Loucy (cell line): Measurements from ENCODE around the gene AQP5.

ENCODE experiments used
- H2AFZ ChIP-seq: fragments of 200-600 bp; sonication (generic); 2 replicates; pipeline ENCODE4 v1.6.0; 2016; ENCODE audit warnings: antibody characterized with exemption, mild to moderate bottlenecking, low read length, moderate library complexity
- H3F3A ChIP-seq: fragments of 200-600 bp; 2 replicates; pipeline ENCODE4 v1.6.0; 2016; ENCODE audit warnings: antibody characterized with exemption, low read depth, mild to moderate bottlenecking
- H3K27me3 ChIP-seq: fragments of 200-600 bp; sonication (generic); 2 replicates; pipeline ENCODE4 v1.6.1; 2014; ENCODE audit warnings: low read length, mild to moderate bottlenecking; ENCODE audit not compliant: insufficient read depth, poor library complexity, severe bottlenecking
- H3K36me3 ChIP-seq: fragments of 200-600 bp; sonication (generic); 2 replicates; pipeline ENCODE4 v1.6.1; 2016; ENCODE audit warnings: low read length; ENCODE audit not compliant: insufficient read depth
- H3K4me1 ChIP-seq: fragments of 200-600 bp; sonication (generic); 2 replicates; pipeline ENCODE4 v1.5.1; 2014; ENCODE audit warnings: low read length, mild to moderate bottlenecking; ENCODE audit not compliant: insufficient read depth, poor library complexity, severe bottlenecking
- H3K4me2 ChIP-seq: fragments of 200-600 bp; sonication (generic); 2 replicates; pipeline ENCODE4 v1.6.0; 2014; ENCODE audit warnings: antibody characterized with exemption, low read length, low read depth, mild to moderate bottlenecking; ENCODE audit not compliant: poor library complexity, severe bottlenecking
- H3K4me3 ChIP-seq: fragments of 200-600 bp; sonication (generic); 2 replicates; pipeline ENCODE4 v1.5.1; 2014; ENCODE audit warnings: low read length, mild to moderate bottlenecking, mixed read lengths; ENCODE audit not compliant: poor library complexity, severe bottlenecking
- H3K79me2 ChIP-seq: fragments of 200-600 bp; sonication (generic); 2 replicates; pipeline ENCODE4 v1.6.1; 2014; ENCODE audit warnings: low read length; ENCODE audit not compliant: insufficient read depth
- H3K9ac ChIP-seq: fragments of 200-600 bp; sonication (generic); 2 replicates; pipeline ENCODE4 v1.6.0; 2014; ENCODE audit warnings: mild to moderate bottlenecking, low read depth, low read length, moderate library complexity; ENCODE audit not compliant: poor library complexity, severe bottlenecking
- H3K9me2 ChIP-seq: fragments of 200-600 bp; sonication (generic); replicated peaks from 2 replicates; pipeline ENCODE4 v1.6.1; 2016; ENCODE audit warnings: low read depth, low read length, mixed read lengths
- H3K9me3 ChIP-seq: fragments of 200-600 bp; sonication (generic); 2 replicates; pipeline ENCODE4 v1.6.1; 2014; ENCODE audit warnings: mild to moderate bottlenecking, antibody characterized with exemption, low read length, low read depth; ENCODE audit not compliant: insufficient read depth
- H4K20me1 ChIP-seq: fragments of 200-600 bp; sonication (generic); 2 replicates; pipeline ENCODE4 v1.6.0; 2014; ENCODE audit warnings: antibody characterized with exemption, low read length, mild to moderate bottlenecking; ENCODE audit not compliant: insufficient read depth, poor library complexity, severe bottlenecking
- EZH2phosphoT487 ChIP-seq: fragments of 200-600 bp; IDR thresholded peaks from 2 replicates; pipeline ENCODE4 v1.6.1; 2018; ENCODE audit warnings: antibody characterized with exemption, mild to moderate bottlenecking, moderate library complexity, borderline replicate concordance
- TF ChIP-seq, protein P1 (sequence below): fragments of 200-600 bp; sonication (generic); conservative IDR thresholded peaks from 2 replicates; pipeline ENCODE4 v1.5.1; 2014; ENCODE audit warnings: mild to moderate bottlenecking, antibody characterized with exemption, low read length

AQP5 gene

DNA sequence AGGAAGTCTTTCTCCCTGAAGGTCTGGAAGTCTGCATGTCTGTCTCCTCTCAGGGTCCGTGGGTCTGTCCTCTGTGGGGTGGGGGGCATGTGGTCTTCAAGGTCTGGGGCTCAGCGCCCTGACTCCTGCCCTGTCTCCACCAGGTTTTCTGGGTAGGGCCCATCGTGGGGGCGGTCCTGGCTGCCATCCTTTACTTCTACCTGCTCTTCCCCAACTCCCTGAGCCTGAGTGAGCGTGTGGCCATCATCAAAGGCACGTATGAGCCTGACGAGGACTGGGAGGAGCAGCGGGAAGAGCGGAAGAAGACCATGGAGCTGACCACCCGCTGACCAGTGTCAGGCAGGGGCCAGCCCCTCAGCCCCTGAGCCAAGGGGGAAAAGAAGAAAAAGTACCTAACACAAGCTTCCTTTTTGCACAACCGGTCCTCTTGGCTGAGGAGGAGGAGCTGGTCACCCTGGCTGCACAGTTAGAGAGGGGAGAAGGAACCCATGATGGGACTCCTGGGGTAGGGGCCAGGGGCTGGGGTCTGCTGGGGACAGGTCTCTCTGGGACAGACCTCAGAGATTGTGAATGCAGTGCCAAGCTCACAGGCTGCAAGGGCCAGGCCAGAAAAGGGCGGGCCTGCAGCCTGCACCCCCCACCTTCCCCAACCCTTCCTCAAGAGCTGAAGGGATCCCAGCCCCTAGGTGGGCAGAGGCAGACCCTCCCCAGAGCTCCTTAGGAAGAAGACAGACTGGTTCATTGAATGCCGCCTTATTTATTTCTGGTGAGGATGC is 3.4 kb downstream of the AQP5 start:
- TF ChIP-seq, protein P1, sequence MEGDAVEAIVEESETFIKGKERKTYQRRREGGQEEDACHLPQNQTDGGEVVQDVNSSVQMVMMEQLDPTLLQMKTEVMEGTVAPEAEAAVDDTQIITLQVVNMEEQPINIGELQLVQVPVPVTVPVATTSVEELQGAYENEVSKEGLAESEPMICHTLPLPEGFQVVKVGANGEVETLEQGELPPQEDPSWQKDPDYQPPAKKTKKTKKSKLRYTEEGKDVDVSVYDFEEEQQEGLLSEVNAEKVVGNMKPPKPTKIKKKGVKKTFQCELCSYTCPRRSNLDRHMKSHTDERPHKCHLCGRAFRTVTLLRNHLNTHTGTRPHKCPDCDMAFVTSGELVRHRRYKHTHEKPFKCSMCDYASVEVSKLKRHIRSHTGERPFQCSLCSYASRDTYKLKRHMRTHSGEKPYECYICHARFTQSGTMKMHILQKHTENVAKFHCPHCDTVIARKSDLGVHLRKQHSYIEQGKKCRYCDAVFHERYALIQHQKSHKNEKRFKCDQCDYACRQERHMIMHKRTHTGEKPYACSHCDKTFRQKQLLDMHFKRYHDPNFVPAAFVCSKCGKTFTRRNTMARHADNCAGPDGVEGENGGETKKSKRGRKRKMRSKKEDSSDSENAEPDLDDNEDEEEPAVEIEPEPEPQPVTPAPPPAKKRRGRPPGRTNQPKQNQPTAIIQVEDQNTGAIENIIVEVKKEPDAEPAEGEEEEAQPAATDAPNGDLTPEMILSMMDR: no peak
- no peak for TF ChIP-seq EZH2phosphoT487
- Histone ChIP-seq H3K9ac (peak overlapping the region; percentile 47), H3K27me3 (no peaks in the 10 kb centered on the region), H3K9me3 (no peaks in the 10 kb centered on the region), H3K4me3 (no peak overlapping the region), H4K20me1 (no peaks in the 10 kb centered on the region), H2AFZ (no peak overlapping the region), H3K9me2 (no peaks in the 10 kb centered on the region), H3K4me1 (peaks cover 62% of the 10 kb centered on the region), H3K4me2 (peak overlapping the region; percentile 57), H3K36me3 (no peaks in the 10 kb centered on the region), H3K79me2 (0 out of 2 replicates have a peak, but pooled peaks cover 4% of the 10 kb centered on the region), H3F3A (no peaks in the 10 kb centered on the region)

DNA sequence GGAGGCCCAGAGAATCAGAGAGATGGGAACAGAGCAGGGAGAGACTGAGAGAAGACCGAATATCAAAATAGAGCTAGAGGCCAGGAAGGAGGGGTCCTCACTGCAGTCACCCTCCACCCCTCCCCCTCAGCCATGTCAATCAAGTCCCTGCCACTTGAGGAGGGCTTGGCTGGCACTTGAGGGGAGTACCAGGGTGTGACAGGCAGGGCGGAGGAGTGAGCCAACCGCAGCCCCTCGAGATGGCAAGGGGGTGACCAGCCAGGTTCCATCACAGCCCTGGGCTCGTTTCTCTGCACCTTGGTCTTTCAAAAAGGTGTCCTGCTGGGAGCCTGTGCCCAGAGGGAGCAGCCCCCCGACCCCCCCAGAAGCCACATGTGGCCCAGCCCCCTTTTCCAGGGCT is 4.2 kb downstream of the AQP5 start:
- Histone ChIP-seq H3K4me1 (peaks cover 55% of the 10 kb centered on the region), H3K9me2 (no peaks in the 10 kb centered on the region), H4K20me1 (no peaks in the 10 kb centered on the region), H3K9ac (no peak overlapping the region), H3K4me3 (no peak overlapping the region), H3K4me2 (no peak overlapping the region), H3F3A (no peaks in the 10 kb centered on the region), H3K9me3 (no peaks in the 10 kb centered on the region), H3K79me2 (0 out of 2 replicates have a peak, but pooled peaks cover 4% of the 10 kb centered on the region), H2AFZ (no peak overlapping the region), H3K36me3 (no peaks in the 10 kb centered on the region), H3K27me3 (no peaks in the 10 kb centered on the region)
- no peak for TF ChIP-seq EZH2phosphoT487
- TF ChIP-seq, protein P1: no peak

DNA sequence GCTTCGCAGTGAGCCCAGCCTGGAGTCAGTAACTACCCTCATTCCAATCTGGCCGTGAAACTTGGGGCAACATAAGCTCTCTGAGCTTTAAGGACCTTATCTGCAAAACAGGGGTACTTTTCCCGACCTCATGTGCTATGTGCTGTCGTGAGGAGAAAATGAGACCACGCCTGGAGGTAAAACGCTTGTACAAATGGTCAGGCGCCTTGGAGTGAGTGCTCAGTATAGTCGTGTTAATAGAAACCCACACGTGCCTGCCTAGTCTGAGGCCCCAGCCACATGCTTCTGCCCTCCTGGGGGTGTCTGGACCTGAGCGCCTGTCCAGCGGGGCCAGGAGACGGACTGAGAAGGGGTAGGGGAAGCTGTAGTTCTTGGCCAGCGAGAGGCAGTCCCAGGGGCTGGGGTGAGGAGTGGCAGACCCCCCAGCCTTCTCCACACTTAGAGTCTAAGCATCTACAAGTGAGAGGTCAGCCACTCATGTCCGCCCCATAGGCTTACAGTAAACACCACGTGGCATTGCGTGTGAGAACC is 4.9 kb downstream of the AQP5 start:
- TF ChIP-seq, protein P1: no peak
- TF ChIP-seq EZH2phosphoT487: no peak
- H4K20me1 ChIP-seq: no peaks in the 10 kb centered on the region
- no peaks in the 10 kb centered on the region for H3K9me3 ChIP-seq
- H3K79me2 ChIP-seq: 0 out of 2 replicates have a peak, but pooled peaks cover 4% of the 10 kb centered on the region
- peak overlapping the region; percentile 30 for H3K9ac ChIP-seq
- H3K36me3 ChIP-seq: no peaks in the 10 kb centered on the region
- peak overlapping the region; percentile 100 for H3K4me2 ChIP-seq
- no peaks in the 10 kb centered on the region for H3K9me2 ChIP-seq
- 0 out of 2 replicates have a peak overlapping the region, but pooled peaks have one; percentile 100 for H2AFZ ChIP-seq
- no peaks in the 10 kb centered on the region for H3K27me3 ChIP-seq
- no peaks in the 10 kb centered on the region for H3F3A ChIP-seq
- H3K4me1 ChIP-seq: peaks cover 53% of the 10 kb centered on the region
- peak overlapping the region; percentile 77 for H3K4me3 ChIP-seq
